ENCODE results near the gene SMIM41. TPM values are rescaled to one million over a fixed set of nuclear protein-coding genes. Genes with fewer than 3 reads are reported as not detected.

Gene SMIM41
- total RNA-seq, 1 experiment from 2014 or later, result not detected

GRCh38 chr12:52137746-52138145 lies 58.2 kb downstream of the SMIM41 start:
- intact Hi-C loops (cut with micrococcal nuclease; ENCODE audit: unreplicated experiment), result no loop called here
- no peaks in the 10 kb centered on the region for H3K4me1 ChIP-seq
- H3K9me3 ChIP-seq, result no peaks in the 10 kb centered on the region
- no peak overlapping the region for H3K4me3 ChIP-seq (ENCODE audit: low read depth, low read length)
- H3K36me3 Mint-ChIP-seq (ENCODE audit: insufficient read depth, unreplicated experiment), result no peaks in the 10 kb centered on the region
- H3K27ac Mint-ChIP-seq (ENCODE audit: unreplicated experiment), result no peak overlapping the region
- BruUV-seq (replicated peaks), result no TSS peak
- H3K36me3 ChIP-seq (ENCODE audit: control insufficient read depth, insufficient read depth, low read length), result no peaks in the 10 kb centered on the region
- H3K9me3 Mint-ChIP-seq (ENCODE audit: unreplicated experiment), result no peaks in the 10 kb centered on the region
- ChIA-PET CTCF (interaction anchor here (0.5 kb wide), 1 partner anchor 170 kb away, joined by 3 read pairs; no protein-coding TSS in a partner anchor), POLR2A (no interaction called here)
- H3K4me3 Mint-ChIP-seq (ENCODE audit: unreplicated experiment), result no peak overlapping the region
- no peaks in the 10 kb centered on the region for H3K27me3 ChIP-seq (replicated peaks; ENCODE audit: control insufficient read depth, insufficient read depth, low read length)
- H3K27me3 Mint-ChIP-seq (ENCODE audit: insufficient read depth, unreplicated experiment), result no peaks in the 10 kb centered on the region
- no peak for TF ChIP-seq CTCF (IDR thresholded peaks at IDR 0.05; ENCODE audit: insufficient read depth in 1 of 2, low read depth in 1 of 2, low read length in 1 of 2, severe bottlenecking in 1 of 2, unreplicated experiment in 1 of 2)
- H3K4me1 Mint-ChIP-seq (ENCODE audit: low read depth, unreplicated experiment), result peaks cover 5% of the 10 kb centered on the region
- DNase-seq, result no peak

- H3K36me3 Mint-ChIP-seq (ENCODE audit: insufficient read depth, unreplicated experiment), result no peaks in the 10 kb centered on the region
- no peak overlapping the region for H3K27ac Mint-ChIP-seq (ENCODE audit: unreplicated experiment)
- H3K4me1 Mint-ChIP-seq (ENCODE audit: low read depth, unreplicated experiment), result peaks cover 11% of the 10 kb centered on the region
- H3K4me1 ChIP-seq, result peaks cover 10% of the 10 kb centered on the region
- ChIA-PET POLR2A (no interaction called here), CTCF (interaction anchor here (0.5 to 1.0 kb wide), 2 partner anchors 233 to 247 kb away, joined by 3 read pairs; no protein-coding TSS in a partner anchor)
- no TSS peak for BruUV-seq (replicated peaks)
- no peak for DNase-seq
- no peaks in the 10 kb centered on the region for H3K9me3 Mint-ChIP-seq (ENCODE audit: unreplicated experiment)
- no peak for TF ChIP-seq CTCF (IDR thresholded peaks at IDR 0.05; ENCODE audit: insufficient read depth in 1 of 2, low read depth in 1 of 2, low read length in 1 of 2, severe bottlenecking in 1 of 2, unreplicated experiment in 1 of 2)
- no peaks in the 10 kb centered on the region for H3K27me3 Mint-ChIP-seq (ENCODE audit: insufficient read depth, unreplicated experiment)
- no peaks in the 10 kb centered on the region for H3K27me3 ChIP-seq (replicated peaks; ENCODE audit: control insufficient read depth, insufficient read depth, low read length)
- intact Hi-C loops (cut with micrococcal nuclease; ENCODE audit: unreplicated experiment), result loop anchor here (1.0 kb wide), 1 partner anchor 188 kb away; no protein-coding TSS in a partner anchor
- no peaks in the 10 kb centered on the region for H3K9me3 ChIP-seq
- no peak overlapping the region for H3K4me3 Mint-ChIP-seq (ENCODE audit: unreplicated experiment)
- no peak overlapping the region for H3K4me3 ChIP-seq (ENCODE audit: low read depth, low read length)
- H3K36me3 ChIP-seq (ENCODE audit: control insufficient read depth, insufficient read depth, low read length), result no peaks in the 10 kb centered on the region
These were observed 59.6 kb downstream of the SMIM41 start for GRCh38 chr12:52139147-52139546.

- Mint-ChIP-seq H3K4me3 (ENCODE audit: unreplicated experiment) (no peak overlapping the region), H3K27ac (ENCODE audit: unreplicated experiment) (no peak overlapping the region), H3K27me3 (ENCODE audit: insufficient read depth, unreplicated experiment) (no peaks in the 10 kb centered on the region), H3K36me3 (ENCODE audit: insufficient read depth, unreplicated experiment) (no peaks in the 10 kb centered on the region), H3K4me1 (ENCODE audit: low read depth, unreplicated experiment) (peaks cover 14% of the 10 kb centered on the region), H3K9me3 (ENCODE audit: unreplicated experiment) (no peaks in the 10 kb centered on the region)
- Histone ChIP-seq H3K4me3 (ENCODE audit: low read depth, low read length) (no peak overlapping the region), H3K36me3 (ENCODE audit: control insufficient read depth, insufficient read depth, low read length) (no peaks in the 10 kb centered on the region), H3K27me3 (replicated peaks; ENCODE audit: control insufficient read depth, insufficient read depth, low read length) (no peaks in the 10 kb centered on the region), H3K9me3 (no peaks in the 10 kb centered on the region), H3K4me1 (peaks cover 14% of the 10 kb centered on the region)
- TF ChIP-seq CTCF (IDR thresholded peaks at IDR 0.05; ENCODE audit: insufficient read depth in 1 of 2, low read depth in 1 of 2, low read length in 1 of 2, severe bottlenecking in 1 of 2, unreplicated experiment in 1 of 2), result peak; percentile 88 to 92
- POLR2A ChIA-PET, result interaction anchor here (0.6 kb wide), 1 partner anchor 815 kb away, joined by 3 read pairs; no protein-coding TSS in a partner anchor
- no TSS peak for BruUV-seq (replicated peaks)
- intact Hi-C loops (cut with micrococcal nuclease; ENCODE audit: unreplicated experiment), result loop anchor here (1.0 to 5.0 kb wide), 3 partner anchors 188 to 843 kb away; no protein-coding TSS in a partner anchor
- DNase-seq, result peak; percentile 57 to 78
- CTCF ChIA-PET, result interaction anchor here (0.5 to 1.0 kb wide), 2 partner anchors 233 to 247 kb away, joined by 3 read pairs; no protein-coding TSS in a partner anchor
These were observed 60.1 kb downstream of the SMIM41 start for GRCh38 chr12:52139579-52140062.
